Measurements from ENCODE around the gene CIAPIN1. TPM values are rescaled to one million over a fixed set of nuclear protein-coding genes. Genes with fewer than 3 reads are reported as not detected.

CIAPIN1 gene
- total and polyA plus RNA-seq, 7 donors, result 17.1 to 46.2 (median 22.5) TPM

DNA sequence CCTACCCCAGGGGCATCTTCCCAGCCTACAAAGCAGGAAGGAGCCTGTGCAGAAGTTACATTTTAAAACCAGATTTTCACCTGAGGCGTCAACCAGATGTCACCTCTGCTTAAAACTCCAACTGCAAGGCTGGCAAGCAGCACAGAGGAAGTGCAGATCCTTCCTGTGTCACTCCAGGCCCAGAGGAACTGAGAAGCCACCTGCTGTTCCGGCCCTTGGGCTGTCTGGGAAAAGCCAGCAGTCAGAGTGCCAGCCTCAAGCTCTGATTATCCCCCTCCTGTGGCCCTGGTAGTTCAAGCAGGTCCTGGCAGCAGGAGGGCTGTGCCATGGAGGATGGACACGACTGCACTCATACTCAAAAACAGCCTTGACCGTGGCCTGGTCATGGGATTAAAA is 25.5 kb upstream of the CIAPIN1 start:
- peaks cover 0 to 11% (median 10%) of the 10 kb centered on the region in 4 donors for H3K4me1 ChIP-seq
- no peak overlapping the region for H3K4me3 ChIP-seq
- H3K27ac ChIP-seq, result no peak overlapping the region
- DNase-seq, result no peak
- 48 to 64% methylated on average over 4 of the region's 4 CpGs for WGBS, 2 donors
- H3K27me3 ChIP-seq, result no peaks in the 10 kb centered on the region
- intact Hi-C loops (cut with DNase I), result no loop called here
- TF ChIP-seq POLR2A (IDR thresholded peaks at IDR 0.05), result no peak
- TF ChIP-seq POLR2AphosphoS5 (IDR thresholded peaks at IDR 0.05), result no peak
- peaks cover 33 to 72% (median 41%) of the 10 kb centered on the region in 4 donors for H3K36me3 ChIP-seq
- H3K9me3 ChIP-seq, result no peaks in the 10 kb centered on the region

DNA sequence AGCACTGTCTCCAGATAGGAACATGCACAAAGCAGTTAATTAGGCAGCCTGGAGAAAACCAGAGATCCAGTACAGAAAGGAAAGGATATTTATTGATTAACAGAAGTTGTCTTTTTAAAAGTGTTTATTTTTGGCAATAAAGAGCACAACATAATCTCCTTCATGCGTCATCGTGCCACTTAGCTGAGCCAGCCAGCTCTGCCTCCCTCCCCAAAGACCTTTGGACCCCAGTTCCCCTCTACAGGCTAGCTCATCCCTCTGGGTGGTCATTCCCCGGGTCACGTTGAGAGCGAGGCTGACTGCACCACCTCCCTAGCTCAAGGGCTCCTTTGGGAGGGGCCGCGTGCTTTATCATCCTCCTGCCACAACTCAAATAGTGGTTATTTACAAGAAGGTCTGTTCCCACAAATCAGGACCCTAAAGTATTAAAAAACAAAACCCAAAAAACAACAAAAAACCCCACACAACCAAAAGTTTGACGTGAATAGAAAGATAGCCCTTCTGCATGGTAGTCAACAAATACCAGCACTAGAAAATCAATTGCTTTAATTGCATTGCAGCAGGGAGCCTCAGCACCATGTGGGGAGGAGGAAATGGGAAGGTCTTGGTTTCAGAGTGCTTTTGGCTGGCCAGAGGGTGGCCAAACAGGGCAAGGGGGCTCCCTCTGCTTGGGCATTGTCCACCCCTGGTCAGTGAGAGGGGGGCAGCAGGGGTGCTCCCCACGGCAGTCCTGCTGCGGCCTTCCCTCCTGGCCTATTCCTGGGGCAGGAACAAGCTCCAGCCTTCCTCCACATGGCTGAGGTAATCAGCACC is 24.9 kb upstream of the CIAPIN1 start:
- H3K36me3 ChIP-seq, result peaks cover 33 to 78% (median 46%) of the 10 kb centered on the region in 4 donors

GRCh38 chr16:57471209-57471608 is 24.0 kb upstream of the CIAPIN1 start:
- peaks cover 0 to 11% (median 10%) of the 10 kb centered on the region in 4 donors for H3K4me1 ChIP-seq
- no peaks in the 10 kb centered on the region for H3K9me3 ChIP-seq
- peaks cover 38 to 86% (median 54%) of the 10 kb centered on the region in 4 donors for H3K36me3 ChIP-seq
- WGBS, 2 donors, result 93 to 100% methylated on average over 1 of the region's 1 CpG
- intact Hi-C loops (cut with DNase I), result no loop called here
- no peak for DNase-seq
- no peaks in the 10 kb centered on the region for H3K27me3 ChIP-seq
- H3K4me3 ChIP-seq, result no peak overlapping the region
- TF ChIP-seq POLR2AphosphoS5 (IDR thresholded peaks at IDR 0.05) (no peak), CTCF (IDR thresholded peaks at IDR 0.05) (no peak), POLR2A (IDR thresholded peaks at IDR 0.05) (no peak), EP300 (IDR thresholded peaks at IDR 0.05) (no peak)
- H3K27ac ChIP-seq, result peak overlapping the region in 2 of 4 donors; percentile 4 to 17

More for the DNA sequence above, 24.9 kb upstream of the CIAPIN1 start:
- Histone ChIP-seq H3K9me3 (no peaks in the 10 kb centered on the region), H3K4me3 (no peak overlapping the region), H3K4me1 (peaks cover 0 to 11% (median 10%) of the 10 kb centered on the region in 4 donors), H3K27me3 (no peaks in the 10 kb centered on the region), H3K27ac (no peak overlapping the region)
- 33 to 63% methylated on average over 10 of the region's 10 CpGs for WGBS, 2 donors
- intact Hi-C loops (cut with DNase I), result no loop called here
- DNase-seq, result no peak
- TF ChIP-seq EP300 (IDR thresholded peaks at IDR 0.05) (no peak), CTCF (IDR thresholded peaks at IDR 0.05) (no peak), POLR2A (IDR thresholded peaks at IDR 0.05) (no peak), POLR2AphosphoS5 (IDR thresholded peaks at IDR 0.05) (no peak)

DNA sequence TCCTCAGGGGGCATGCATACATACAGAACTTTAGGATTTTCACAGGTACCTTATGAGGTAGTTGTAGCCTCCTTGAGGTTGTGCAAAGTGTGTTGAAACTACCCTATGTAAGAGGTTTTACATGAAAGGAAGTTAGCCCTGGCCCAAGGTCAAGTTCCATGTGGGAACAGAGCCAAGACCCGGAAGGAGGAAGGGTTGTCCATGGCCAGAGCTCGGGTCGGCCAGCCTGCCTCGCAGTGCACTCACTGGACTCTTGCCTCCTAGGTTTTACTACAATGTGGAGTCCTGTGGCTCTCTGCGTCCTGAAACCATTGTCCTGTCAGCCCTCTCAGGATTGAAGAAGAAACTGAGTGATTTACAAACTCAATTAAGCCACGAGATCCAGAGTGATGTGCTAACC is 23.5 kb upstream of the CIAPIN1 start:
- intact Hi-C loops (cut with DNase I), result no loop called here
- H3K36me3 ChIP-seq, result peaks cover 41 to 91% (median 59%) of the 10 kb centered on the region in 4 donors
- no peak overlapping the region for H3K4me3 ChIP-seq
- peak overlapping the region in 2 of 4 donors; percentile 4 to 17 for H3K27ac ChIP-seq
- TF ChIP-seq EP300 (IDR thresholded peaks at IDR 0.05) (no peak), POLR2A (IDR thresholded peaks at IDR 0.05) (no peak), POLR2AphosphoS5 (IDR thresholded peaks at IDR 0.05) (no peak), CTCF (IDR thresholded peaks at IDR 0.05) (no peak)
- DNase-seq, result no peak
- peaks cover 0 to 10% (median 7%) of the 10 kb centered on the region in 4 donors for H3K4me1 ChIP-seq
- H3K9me3 ChIP-seq, result no peaks in the 10 kb centered on the region
- no peaks in the 10 kb centered on the region for H3K27me3 ChIP-seq
- 14 to 50% methylated on average over 6 of the region's 6 CpGs for WGBS, 2 donors

DNA sequence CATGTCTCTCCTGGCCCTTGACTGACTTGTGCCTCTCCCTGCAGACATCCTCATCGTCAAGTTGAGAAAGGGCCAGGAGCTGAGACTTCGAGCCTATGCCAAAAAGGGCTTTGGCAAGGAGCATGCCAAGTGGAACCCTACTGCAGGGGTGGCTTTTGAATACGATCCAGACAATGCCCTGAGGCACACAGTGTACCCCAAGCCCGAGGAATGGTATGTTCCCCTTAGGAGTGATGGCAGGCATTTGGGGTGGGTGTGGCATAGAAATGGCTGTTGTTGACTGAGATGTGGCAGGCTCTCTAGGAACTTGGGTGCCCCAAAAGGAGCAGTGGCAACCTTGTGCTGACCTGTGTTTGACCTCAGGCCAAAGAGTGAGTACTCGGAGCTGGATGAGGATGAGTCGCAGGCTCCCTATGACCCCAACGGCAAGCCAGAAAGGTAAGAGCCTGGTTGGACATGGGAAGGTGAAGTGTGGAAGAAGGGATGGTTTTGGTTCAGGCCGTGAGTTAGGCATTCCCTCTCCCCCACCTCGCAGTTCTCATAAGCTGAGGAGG is 22.8 kb upstream of the CIAPIN1 start:
- H3K27me3 ChIP-seq, result no peaks in the 10 kb centered on the region
- TF ChIP-seq EP300 (IDR thresholded peaks at IDR 0.05) (no peak), POLR2A (IDR thresholded peaks at IDR 0.05) (no peak), CTCF (IDR thresholded peaks at IDR 0.05) (no peak), POLR2AphosphoS5 (IDR thresholded peaks at IDR 0.05) (no peak)
- no peaks in the 10 kb centered on the region for H3K9me3 ChIP-seq
- H3K4me1 ChIP-seq, result peaks cover 0 to 12% (median 9%) of the 10 kb centered on the region in 4 donors
- no peak overlapping the region for H3K27ac ChIP-seq
- H3K4me3 ChIP-seq, result no peak overlapping the region
- peaks cover 43 to 96% (median 59%) of the 10 kb centered on the region in 4 donors for H3K36me3 ChIP-seq
- no peak for DNase-seq
- intact Hi-C loops (cut with DNase I), result loop anchor here (10.0 kb wide), 1 partner anchor 1165 kb away; no protein-coding TSS in a partner anchor
- 82 to 85% methylated on average over 9 of the region's 9 CpGs for WGBS, 2 donors
